Gastrocnemius medialis (tissue), 4 donors: ENCODE measurements around the gene XRCC6.

Experiments
- CTCF ChIP-seq, 5 experiments: fragments of 450-650 bp in 3 of 5; fragments of 200-600 bp in 2 of 5; sonication (generic) in 2 of 5; IDR thresholded peaks in 4 of 5; conservative IDR thresholded peaks in 1 of 5; 1 replicate in 4 of 5; 2 replicates in 1 of 5; pipeline ENCODE4 v1.5.1; 2016 to 2019; ENCODE audit warnings: antibody characterized with exemption in 5 of 5, mild to moderate bottlenecking in 3 of 5, moderate library complexity in 3 of 5
- POLR2A ChIP-seq, 2 donors: fragments of 450-650 bp; IDR thresholded peaks; one replicate each; pipeline ENCODE4 v1.6.1; 2017; ENCODE audit warnings: antibody characterized with exemption in 2 of 2, mild to moderate bottlenecking in 2 of 2, moderate library complexity in 2 of 2

DNA sequence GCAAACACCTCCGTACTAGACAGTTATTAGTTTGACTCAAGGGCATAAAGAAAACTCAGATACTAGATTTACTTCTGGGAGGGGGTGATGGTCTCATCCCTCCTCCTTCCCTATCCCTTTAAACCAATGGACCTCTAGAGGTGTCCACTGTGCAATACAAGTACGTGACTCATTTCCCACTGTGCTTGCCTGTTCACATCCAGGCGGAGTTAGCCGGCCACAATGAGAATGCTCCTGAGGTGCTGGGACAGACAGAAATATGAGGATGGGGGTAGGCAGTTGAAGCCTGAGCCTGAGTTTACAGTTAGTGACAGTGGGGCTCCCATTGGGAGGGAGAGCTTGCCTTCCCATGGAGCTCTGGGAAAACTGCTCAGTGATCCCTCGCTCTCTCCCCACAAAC, 23.0 kb upstream of the XRCC6 start:
- TF ChIP-seq POLR2A (IDR thresholded peaks at IDR 0.05) (no peak), CTCF (IDR thresholded peaks at IDR 0.05 in 4 of 5, conservative IDR thresholded peaks at IDR 0.05 in 1 of 5) (no peak)
